DMS114 treated with DMSO at 0.1 percent for 48 hours (cell line): ENCODE measurements around the gene CCDC106.

Source experiments
- DNase-seq: peaks from one replicate; lab custom pipeline; 2025; ENCODE audit not compliant: unreplicated experiment; lab: John Stamatoyannopoulos, UW

The CCDC106 gene

DNA sequence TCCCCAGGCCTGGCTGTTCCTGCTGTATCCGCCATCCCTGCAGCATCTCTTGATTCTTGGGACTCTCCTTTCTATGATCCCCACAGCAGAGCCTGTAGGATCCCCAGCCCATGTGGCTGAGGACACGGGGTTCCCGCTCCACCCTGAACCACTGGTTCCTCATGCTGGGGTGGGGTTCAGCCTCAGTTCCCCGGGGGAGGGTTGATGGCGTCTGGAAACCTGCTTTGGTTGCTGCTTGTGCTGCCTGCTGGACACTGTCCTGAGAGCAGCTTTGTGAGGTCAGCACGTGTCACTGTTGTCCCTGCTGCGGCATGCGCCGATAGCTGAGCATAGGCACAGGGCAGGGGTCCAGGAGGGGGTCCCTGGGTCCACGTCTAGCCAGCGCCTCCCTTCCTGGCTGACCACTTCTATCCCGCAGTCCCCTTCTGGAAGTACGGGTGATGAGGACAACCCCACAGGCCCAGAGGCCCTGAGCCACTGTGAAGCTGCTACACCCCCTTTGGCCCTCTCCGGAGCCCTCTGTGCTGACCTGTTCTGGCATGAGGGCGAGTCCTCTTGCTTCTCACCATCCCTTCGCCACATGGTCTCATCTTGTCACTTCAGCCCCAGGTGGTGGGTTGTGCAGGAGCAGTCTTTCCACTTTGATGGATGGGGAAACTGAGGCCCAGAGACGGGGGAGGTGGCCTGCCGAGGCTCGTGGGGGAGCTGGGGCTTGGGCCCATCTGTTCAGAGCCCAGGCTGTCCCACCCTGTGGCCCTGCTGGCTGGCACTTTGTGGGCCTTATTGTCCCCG, 32.5 kb downstream of the CCDC106 start:
- DNase-seq: no peak

DNA sequence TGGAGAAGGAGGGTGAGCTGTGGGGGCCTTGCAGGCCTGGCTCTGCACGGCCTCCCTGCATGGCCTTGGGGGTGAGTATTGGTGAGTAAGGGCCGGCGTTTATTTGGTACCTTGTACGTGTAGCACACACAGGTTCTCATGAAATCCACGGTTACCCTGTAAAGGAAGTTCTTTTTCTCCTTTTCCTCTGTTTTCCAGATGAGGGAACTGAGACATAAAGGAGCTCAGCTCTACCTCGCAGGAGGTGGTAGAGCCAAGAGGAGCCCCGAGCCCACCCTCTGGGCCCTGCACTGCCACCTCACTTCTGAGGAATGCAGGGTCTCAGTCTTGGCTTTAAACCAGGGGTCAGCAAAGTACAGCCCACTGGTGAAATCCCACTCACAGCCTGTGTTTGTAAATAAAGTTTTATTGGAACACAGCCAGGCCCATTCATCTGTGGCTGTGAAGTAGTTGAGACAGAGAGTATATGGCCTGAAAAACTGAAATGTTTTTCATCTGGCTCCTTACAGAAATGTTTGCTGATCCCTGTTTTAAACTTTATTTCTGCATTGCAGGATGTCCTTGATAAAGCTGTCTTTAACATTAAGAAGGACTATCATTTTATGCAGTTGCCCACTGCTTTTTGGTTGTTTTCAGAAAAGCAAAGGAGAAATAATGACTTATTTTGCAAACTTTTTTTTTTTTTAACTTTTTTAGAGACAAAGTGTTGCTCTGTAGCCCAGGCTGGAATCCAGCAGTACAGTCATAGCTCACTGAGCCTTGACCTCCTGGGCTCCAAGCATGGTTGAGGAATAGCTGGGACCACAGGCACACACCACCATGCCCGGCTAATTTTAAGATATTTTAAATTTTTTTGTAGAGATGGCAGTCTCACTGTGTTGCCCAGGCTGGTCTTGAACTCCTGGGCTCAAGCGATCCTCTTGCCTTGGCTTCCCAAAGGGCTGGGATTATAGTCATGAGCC, 33.4 kb downstream of the CCDC106 start:
- no peak for DNase-seq

DNA sequence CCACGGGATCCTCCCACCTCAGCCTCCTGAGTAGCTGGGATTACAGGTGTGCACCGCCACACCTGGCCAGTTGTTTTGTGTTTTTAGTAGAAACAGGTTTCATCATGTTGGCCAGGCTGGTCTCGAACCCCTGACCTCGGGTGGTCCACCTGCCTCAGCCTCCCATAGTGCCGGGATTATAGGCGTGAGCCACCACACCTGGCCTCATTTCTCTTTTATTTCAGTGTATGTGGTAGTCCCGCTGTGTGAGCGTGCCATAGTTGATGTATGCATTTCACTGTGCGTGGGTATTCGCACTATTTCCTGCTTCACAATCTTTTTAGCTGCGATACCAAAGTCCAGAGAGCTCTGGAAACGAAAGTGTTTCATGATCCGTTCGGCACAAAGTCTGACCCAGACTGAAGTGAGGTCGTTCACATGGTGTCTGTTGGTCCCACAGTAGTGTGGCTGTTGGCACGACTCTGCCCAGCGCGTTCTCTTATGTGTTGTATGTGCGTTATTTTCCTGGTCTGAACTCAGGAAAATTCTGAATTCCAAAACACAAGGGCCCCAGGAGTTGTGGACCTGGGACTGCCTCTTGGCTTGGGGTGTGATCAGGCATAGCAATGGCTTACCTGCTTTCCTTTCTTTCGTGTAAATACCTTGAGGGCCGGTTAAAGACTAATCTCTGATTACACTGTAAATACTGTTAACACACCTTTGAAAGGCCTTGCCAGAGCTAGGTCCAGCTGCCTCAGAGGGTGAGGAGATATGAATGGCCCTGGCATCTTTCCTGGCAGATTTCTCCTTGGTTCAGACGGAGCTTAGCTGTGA, 35.6 kb downstream of the CCDC106 start:
- DNase-seq: no peak

DNA sequence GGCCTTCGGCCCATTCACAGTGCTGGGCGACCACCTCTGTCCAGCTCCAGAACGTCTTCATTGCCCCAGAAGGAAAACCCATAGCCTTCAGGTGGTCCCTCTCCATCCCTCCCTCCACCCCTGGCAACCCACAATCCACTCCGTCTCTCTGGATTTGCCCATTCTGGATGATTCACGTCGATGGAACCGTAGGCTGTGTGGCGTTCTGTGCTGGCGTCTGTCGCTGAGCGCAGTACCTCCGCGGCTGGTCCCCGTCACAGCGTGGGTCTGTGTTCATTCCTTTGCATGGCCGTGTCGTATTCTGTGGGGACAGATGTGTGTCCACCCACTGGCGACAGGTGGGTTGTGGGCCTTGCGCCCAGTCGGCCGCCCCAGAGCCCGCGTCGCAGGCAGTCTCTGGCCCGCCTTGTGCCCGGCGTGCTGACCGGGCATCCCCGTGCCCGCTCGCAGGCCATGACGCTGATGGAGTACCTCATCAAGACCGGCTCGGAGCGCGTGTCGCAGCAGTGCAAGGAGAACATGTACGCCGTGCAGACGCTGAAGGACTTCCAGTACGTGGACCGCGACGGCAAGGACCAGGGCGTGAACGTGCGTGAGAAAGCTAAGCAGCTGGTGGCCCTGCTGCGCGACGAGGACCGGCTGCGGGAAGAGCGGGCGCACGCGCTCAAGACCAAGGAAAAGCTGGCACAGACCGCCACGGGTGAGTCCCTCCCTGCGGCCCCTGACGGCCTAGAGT, 37.1 kb downstream of the CCDC106 start:
- DNase-seq: no peak

DNA sequence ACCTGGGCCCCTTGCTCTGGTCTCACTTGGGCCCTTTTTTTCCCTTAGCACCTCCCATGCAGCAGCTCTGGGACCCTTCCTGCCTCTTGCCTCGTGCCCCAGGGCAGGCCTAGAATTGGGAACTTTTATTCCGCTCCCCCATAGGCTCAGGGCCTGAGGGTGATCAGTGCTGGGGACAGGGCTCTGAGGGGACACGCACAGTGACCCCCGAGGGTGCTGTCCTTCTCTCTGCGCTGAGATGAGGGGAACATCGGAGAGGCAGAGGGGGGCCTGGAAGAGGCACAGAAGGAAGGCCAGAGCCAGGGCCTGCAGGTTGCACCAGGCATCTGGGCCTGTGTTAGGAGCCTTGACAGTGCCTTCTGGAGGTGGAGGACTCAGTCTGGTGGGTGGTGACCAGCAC, 37.8 kb downstream of the CCDC106 start:
- no peak for DNase-seq

DNA sequence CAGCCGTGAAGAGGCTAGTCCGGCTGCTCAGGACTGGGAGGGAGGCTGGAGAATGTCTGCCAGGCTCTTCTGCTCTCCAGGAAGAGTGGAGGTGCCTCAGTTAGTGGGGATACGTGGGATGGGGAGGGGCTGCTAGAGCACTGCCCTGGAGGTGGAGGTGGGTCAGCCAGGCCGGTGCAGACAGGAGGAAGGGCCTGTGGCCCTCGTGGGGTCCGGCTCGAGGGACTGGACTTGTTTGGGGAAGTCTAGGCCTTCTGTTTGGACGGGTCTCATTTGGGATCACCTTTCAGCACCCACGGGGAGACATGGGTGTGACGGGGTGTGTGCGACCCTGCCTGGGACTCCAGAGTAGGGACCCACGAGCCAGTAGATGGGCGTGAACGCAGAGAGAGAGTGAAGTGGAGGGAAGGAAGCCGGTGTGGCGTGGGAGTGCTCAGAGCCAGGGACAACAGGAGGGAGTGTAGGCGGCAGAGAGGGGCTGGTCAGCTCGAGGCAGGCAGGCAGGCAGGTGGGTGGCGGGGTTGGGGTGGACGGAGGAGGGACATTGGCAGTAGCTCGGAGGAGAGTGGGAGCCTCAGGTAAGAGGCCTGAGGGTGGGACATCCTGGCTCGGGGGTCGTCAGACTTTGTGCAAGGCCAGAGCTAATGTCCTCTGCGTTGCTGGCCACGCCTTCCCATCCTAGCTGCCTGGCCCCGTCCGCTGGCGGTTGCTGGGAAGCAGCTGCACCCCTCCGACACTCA, 38.5 kb downstream of the CCDC106 start:
- no peak for DNase-seq

DNA sequence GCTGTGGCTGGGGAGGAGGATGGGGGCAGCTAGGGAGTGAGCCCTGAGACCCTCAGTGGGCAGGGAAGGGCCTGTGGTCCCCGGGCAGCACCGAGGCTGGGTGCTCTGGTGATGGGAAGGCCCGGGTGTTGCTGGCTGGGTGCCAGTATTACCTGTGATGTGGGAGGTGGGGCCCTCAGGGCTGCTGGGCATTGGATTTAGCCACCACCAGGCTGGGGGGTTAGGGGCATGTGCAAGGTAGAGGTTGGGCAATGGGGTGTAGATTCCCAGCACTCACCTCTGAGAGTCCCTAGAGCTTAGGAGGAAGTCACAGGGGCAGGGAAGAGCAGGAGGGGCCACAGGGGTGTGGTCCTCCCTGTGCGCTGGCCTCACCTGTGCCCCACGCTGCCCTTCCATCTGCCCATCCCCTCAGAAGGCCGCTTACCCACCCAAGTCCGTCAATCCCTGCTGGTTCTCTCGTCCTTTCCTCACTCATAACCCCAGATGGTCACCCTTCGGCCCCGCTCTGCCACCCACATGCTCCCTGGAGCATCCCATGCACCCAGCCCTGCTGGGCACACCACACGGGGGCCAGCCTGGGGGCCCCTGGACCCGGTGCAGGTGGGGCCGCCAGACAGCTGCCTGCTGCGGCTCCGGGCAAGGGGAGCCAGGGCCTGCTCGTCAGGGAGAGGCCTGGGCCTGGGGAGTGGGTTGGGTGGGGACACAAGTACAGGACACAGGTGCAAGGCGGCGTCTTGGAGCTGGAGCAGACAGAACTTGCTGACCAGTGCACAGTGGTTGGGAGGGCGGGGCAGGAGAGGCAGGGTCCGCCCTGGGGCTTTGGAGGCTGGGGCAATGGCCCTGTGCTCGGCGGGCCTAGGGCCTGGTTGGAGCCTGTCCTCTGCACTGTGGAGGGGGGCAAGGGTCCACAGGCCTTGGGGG, 39.5 kb downstream of the CCDC106 start:
- DNase-seq: no peak

DNA sequence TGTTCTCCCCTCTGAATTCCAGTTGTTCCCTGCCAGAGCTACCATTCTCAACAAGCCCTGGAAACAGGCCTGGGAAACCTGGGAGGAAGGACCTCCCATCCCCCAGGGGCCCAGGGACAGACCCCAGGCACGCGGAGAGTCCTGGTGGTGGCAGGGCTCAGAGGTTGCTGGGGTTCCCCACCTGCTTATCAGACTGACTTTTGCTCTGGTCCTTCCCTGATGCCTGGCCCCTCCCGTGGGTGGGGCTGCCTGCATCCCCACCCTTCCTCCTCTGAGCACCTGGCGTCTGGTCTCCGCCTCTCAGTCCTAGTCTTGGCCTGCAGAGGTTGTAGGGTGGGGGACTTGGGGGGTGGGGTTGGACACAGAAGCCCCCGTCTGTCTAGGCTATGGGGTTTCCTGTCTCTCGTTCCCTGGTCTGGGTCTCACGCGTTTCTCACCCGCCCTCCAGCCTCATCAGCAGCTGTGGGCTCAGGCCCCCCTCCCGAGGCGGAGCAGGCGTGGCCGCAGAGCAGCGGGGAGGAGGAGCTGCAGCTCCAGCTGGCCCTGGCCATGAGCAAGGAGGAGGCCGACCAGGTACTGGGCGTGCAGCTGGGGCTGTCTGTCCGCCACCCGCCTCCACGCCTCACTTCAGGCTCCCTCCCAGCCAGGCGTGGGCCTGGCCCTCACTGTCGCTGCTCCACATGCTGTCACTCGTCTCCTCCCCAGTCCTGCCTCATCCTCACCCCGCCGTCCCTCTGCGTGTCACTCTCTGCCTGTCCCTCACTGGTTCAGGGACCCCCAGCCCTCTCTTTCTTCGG, 40.6 kb downstream of the CCDC106 start:
- no peak for DNase-seq

DNA sequence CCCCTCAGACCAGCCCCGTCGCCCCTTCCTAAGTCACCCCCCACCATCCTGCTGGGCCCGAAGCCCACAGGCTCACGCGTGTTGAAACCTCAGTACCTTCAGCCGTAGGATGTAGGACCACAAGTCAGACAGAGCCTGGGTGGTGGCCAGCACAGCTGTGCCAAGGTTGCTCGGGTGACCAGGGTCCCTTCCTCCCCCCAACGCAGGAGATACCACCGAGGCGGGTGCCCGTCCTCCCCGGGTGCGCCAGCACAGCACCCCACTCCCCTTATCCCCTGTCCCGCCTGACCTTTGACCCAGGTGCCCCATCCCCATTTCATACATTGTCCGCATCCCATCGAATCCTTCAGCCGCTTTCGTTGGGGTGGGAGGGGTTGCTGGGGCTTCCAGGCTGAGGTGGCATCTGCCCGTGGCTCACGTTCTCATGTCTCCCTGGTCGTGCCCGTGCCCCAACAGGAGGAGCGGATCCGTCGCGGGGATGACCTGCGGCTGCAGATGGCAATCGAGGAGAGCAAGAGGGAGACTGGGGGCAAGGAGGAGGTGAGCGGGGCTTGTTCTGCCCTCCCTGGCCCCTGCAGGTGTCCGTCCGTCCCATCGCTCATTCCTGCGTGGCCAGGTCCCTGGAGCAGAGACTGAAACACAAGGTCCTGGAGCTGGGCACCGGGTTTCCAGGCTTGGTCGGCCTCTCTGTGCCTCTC, 41.5 kb downstream of the CCDC106 start:
- DNase-seq: no peak

DNA sequence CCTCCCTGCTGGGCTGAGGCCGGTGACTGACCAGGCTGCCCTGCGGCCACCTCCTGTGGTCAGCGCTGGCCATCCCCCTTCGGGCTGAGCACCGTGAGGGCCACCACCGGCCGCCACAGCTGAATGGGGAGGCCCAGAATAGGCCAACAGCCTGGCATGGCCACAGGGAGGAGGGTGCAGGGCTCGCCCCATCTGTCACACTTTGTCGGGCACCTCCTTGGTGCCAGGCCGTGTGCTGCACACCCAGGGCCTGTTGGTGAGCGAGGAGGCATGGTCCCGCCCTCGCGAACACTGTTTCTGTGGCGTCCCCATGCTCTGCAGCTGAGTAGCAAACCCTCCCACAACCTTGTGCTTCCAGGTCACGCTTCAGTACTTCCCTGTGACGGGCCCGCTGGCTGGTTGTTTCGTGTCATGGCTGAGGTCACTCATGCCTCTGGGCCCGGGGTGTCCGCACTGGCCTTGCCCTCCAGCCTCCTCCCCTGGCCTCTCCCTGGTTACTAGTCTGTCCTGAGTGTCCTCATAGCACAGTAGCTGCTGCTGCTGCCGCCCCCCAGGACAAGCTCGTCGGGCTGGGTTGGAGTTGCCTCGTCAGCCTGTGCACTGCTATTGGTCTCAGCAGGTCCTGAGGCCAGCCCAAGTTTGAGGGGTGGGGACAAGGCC, 42.2 kb downstream of the CCDC106 start:
- no peak for DNase-seq

DNA sequence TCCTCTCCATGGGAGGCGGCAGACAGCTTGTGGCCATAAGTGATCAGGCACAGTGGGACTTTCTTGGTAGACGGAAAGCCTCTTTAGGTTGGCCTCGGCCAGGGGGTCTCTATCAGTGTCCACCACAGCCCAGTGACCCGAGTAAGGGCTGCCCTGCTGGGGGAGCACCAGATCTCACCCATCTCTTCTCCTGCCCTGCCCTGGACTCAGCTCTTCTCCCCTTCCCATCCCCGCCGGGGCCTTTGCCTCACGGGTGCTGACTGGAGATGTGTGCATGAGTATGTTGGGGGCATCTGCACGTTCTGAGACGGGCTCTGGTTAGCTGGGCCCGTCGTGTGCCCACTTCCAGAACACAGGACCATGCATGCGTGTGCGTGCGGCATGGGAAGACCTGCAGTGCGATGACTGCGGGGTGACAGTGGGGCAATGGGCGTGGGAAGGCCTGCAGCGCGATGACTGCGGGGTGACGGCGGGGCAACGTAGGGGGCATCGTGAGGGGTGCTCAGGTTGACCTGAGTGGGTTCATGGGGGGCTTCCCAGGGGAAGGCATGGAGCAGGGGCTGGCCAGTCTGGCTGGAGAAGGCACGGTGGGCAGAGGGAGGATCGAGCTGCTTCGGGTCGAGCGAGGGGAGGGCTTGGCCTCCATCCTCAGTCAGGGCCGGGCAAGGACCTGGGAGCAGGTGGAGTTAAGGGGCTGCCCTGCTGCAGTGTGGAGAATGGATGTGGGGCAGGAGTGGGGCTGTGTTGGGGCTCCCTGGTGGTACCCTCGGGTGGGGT, 42.9 kb downstream of the CCDC106 start:
- DNase-seq: no peak

DNA sequence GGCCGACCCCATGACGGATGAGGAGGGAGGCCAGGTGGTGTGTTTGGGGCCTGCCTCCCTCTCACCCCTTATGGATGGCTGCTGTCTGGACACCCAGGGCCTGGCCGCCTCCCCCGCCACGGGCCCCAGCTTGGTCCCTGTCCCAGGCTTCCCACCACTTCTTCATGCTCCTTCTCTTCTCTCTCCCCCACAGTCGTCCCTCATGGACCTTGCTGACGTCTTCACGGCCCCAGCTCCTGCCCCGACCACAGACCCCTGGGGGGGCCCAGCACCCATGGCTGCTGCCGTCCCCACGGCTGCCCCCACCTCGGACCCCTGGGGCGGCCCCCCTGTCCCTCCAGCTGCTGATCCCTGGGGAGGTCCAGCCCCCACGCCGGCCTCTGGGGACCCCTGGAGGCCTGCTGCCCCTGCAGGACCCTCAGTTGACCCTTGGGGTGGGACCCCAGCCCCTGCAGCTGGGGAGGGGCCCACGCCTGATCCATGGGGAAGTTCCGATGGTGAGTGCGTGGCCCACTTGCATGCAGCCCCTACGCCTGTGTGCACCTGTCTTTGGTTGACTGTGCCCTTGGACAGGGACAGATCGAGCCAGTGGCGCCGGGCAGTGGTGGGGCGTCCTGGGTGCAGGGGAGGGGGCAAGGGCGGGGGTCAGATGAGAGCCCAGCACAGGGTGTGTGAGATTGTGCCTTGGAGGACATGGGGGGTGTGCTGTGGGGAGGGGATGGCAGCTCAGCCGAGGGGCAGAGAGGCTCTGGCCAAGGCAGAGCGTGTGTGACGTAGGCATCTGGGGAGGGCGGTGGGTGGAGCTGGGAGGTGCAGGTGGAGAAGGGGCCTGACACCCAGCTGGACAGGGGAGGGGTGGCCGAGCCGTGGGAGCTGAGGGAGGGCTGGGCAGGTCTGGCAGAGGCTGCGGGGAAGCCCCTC, 43.8 kb downstream of the CCDC106 start:
- no peak for DNase-seq

DNA sequence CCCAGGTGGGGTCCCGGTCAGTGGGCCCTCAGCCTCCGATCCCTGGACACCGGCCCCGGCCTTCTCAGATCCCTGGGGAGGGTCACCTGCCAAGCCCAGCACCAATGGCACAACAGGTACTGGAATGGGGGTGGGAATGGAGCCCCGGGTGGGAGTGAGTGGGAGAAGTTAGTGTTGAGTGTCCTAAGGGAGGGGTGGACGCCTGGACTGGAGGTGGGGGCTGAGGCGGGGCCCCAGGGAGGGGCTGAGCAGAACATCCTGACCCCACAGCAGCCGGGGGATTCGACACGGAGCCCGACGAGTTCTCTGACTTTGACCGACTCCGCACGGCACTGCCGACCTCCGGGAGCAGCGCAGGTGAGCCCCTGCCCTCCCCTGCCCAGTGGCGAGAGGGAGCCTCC, 44.7 kb downstream of the CCDC106 start:
- no peak for DNase-seq

DNA sequence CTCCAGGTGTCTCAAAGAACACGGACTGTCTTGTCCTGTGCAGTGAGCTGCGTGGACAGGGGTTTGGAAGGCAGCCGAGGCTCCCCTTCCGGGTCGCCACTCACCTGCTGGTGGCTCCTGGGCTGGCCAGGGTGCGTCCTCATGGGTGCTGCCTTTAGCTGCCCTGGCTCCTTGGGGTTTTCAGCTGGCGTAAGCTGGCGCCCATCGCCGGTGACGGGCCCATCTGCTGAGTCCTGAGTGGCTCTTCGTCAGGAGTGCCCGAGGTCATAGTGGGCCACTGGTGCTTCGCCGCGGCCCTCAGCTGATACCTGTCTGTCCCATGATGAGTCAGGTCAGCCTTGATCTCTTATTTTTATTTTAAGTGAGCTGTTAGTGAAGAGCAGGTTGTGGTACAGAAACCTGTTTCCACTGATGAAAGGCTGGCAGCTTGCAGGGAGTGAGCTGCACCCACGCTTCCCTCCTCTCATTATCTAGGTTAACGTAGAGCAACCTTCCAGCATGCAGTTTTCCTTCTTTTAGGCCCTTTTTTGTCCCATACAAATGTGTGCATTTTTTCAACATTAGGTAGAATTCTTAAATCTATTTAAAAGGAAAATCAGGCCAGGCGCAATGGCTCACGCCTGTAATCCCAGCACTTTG, 45.4 kb downstream of the CCDC106 start:
- no peak for DNase-seq

DNA sequence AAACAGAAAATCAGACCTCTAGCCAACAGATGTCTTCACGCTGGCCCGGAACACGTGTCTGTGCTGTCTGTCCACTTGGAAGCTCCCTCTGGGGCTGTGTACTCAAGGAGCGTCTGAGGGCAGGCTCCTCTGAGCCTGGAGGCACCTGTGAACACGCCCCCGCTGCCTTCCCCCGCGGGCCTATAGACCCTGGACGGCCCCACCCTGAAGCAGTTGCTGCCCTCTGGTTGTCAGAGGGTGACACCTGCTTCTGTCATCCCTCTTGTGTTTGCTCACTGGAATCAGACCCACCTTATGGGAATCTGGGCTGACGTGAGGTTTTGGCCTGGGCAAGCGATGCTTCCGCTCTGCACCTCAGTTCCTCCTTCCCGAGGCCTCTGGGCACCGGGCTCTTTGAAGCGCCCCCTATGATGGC, 46.2 kb downstream of the CCDC106 start:
- DNase-seq: no peak
